ENCODE measurements around the gene WDR88. TPM values are rescaled to one million over a fixed set of nuclear protein-coding genes. Genes with fewer than 3 reads are reported as not detected.

WDR88 gene
- total RNA-seq, 6 experiments from 2014 or later: not detected

DNA sequence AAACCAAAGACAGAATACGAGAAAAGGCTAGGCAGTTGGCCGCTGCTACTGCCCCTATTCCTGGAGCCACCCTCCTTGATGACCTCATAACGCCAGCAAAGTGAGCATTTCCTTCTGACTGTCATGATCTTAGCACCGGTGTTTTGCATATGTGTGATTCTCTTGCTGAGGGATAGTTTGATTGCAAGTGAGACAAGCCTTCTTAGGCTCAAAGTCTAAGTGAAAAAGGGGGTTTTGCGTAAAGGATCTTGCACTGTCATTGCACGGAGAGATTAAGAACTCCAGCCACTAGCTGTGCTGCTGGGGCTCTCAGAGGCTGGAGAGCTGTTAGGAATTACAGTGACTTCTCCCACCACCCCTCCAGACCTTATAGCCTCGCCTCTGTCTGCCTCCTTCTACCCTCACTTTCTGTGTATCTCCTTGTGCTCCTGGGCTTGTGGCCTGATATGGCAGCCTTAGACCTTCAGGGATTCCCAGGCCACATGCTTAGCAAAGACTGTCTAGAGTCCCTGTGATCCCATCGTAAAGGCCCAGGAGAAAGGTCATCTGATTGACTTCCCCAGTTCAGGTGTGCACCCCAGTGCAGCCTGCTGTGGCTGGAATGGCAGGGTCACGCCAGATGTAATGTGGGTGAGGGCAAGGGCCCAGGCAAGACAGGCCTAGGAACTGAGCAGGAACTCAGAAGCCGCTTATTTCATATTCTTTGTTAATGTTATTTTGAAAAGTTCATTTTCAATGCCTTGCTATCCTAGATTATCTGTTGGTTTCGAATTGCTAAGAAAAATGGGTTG, 38.3 kb upstream of the WDR88 start:
- peaks cover 9% of the 10 kb centered on the region for H3K4me1 Mint-ChIP-seq (ENCODE audit: low read depth)
- no peak overlapping the region for H3K4me3 Mint-ChIP-seq
- H3K27me3 Mint-ChIP-seq (ENCODE audit: insufficient read depth): no peaks in the 10 kb centered on the region
- DNase-seq: no peak
- no peaks in the 10 kb centered on the region for H3K9me3 Mint-ChIP-seq
- TF ChIP-seq, protein P1, sequence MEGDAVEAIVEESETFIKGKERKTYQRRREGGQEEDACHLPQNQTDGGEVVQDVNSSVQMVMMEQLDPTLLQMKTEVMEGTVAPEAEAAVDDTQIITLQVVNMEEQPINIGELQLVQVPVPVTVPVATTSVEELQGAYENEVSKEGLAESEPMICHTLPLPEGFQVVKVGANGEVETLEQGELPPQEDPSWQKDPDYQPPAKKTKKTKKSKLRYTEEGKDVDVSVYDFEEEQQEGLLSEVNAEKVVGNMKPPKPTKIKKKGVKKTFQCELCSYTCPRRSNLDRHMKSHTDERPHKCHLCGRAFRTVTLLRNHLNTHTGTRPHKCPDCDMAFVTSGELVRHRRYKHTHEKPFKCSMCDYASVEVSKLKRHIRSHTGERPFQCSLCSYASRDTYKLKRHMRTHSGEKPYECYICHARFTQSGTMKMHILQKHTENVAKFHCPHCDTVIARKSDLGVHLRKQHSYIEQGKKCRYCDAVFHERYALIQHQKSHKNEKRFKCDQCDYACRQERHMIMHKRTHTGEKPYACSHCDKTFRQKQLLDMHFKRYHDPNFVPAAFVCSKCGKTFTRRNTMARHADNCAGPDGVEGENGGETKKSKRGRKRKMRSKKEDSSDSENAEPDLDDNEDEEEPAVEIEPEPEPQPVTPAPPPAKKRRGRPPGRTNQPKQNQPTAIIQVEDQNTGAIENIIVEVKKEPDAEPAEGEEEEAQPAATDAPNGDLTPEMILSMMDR (IDR thresholded peaks at IDR 0.05): no peak
- peaks cover 31% of the 10 kb centered on the region for H3K36me3 Mint-ChIP-seq (ENCODE audit: low read depth)
- H3K27ac Mint-ChIP-seq: no peak overlapping the region

DNA sequence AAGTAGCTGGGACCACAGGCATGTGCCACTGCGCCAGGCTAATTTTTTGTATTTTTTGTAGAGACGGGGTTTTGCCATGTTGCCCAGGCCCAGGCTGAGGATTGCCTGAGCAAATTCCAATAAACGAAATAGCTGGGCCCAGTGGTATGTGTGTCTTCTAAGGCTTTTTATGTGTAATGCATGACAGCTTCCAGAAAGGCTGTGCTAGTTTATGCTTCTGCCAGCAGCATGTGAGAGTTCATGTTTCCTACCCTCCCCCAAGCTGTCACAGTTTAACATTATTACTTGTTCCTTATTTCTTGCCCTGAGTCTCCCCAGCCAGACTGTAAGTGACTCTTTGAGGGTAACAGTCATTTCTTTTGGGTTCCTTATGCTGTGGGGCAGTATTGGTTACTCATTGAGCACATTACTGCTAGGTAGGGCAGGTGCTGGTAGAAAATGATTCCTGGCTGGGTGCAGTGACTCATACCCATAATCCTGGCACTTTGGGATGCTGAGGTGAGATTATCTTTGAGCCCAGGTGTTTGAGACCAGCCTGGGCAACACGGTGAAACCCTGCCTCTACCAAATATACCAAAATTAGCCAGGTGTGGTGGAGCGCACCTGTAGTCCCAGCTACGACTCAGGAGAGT, 37.4 kb upstream of the WDR88 start:
- no peaks in the 10 kb centered on the region for H3K9me3 Mint-ChIP-seq
- peaks cover 25% of the 10 kb centered on the region for H3K36me3 Mint-ChIP-seq (ENCODE audit: low read depth)
- H3K27me3 Mint-ChIP-seq (ENCODE audit: insufficient read depth): no peaks in the 10 kb centered on the region
- no peak overlapping the region for H3K4me3 Mint-ChIP-seq
- H3K4me1 Mint-ChIP-seq (ENCODE audit: low read depth): peaks cover 9% of the 10 kb centered on the region
- DNase-seq: no peak
- H3K27ac Mint-ChIP-seq: no peak overlapping the region
- TF ChIP-seq, protein P1 (IDR thresholded peaks at IDR 0.05): no peak

DNA sequence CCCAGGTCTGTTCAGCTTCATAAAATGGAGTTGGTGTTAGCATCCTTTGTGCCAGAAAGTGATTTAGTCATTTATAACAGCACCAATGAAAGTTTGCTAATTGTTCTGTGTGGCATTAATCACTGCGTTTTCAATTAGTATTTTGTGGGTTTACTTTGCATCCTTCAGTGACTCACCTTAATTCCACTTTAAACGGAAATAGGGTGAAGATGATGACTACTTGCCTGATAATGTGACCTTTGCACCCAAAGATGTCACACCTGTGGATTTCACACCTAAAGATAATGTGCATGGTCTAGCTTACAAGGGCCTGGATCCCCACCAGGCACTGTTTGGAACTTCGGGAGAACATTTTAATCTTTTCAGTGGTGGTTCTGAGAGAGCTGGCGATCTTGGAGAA, 35.9 kb upstream of the WDR88 start:
- Mint-ChIP-seq H3K9me3 (no peaks in the 10 kb centered on the region), H3K4me3 (no peak overlapping the region), H3K4me1 (ENCODE audit: low read depth) (peaks cover 9% of the 10 kb centered on the region), H3K27me3 (ENCODE audit: insufficient read depth) (no peaks in the 10 kb centered on the region), H3K36me3 (ENCODE audit: low read depth) (peaks cover 22% of the 10 kb centered on the region), H3K27ac (no peak overlapping the region)
- DNase-seq: no peak
- TF ChIP-seq, protein P1 (IDR thresholded peaks at IDR 0.05): no peak

DNA sequence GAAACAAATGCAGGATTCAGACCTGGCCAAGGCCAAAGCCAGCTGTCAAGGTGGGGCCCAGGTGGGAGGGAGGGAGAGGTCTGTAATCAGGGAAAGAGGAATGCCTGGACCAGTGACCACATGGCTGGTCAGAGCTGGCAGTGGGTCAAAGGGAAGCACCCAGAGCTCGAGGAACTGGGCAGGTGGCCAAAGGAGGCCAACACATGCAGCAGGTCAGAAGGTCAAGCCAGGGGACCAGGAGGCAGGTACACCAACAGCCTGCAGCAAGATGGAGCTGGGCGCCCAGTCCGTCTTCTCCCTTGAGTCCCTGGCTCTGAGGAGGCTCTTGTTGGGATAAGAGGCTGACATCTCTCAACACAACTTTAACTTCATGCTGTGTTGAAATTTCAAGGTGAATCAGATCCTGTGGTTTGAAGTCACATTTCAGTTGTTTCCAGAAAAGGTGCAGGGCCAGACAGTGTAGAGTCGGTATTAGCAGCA, 33.8 kb upstream of the WDR88 start:
- Mint-ChIP-seq H3K4me3 (no peak overlapping the region), H3K36me3 (ENCODE audit: low read depth) (peaks cover 26% of the 10 kb centered on the region), H3K4me1 (ENCODE audit: low read depth) (peaks cover 9% of the 10 kb centered on the region), H3K27ac (peak overlapping the region; percentile 52), H3K9me3 (no peaks in the 10 kb centered on the region), H3K27me3 (ENCODE audit: insufficient read depth) (no peaks in the 10 kb centered on the region)
- TF ChIP-seq, protein P1 (IDR thresholded peaks at IDR 0.05): no peak
- no peak for DNase-seq

DNA sequence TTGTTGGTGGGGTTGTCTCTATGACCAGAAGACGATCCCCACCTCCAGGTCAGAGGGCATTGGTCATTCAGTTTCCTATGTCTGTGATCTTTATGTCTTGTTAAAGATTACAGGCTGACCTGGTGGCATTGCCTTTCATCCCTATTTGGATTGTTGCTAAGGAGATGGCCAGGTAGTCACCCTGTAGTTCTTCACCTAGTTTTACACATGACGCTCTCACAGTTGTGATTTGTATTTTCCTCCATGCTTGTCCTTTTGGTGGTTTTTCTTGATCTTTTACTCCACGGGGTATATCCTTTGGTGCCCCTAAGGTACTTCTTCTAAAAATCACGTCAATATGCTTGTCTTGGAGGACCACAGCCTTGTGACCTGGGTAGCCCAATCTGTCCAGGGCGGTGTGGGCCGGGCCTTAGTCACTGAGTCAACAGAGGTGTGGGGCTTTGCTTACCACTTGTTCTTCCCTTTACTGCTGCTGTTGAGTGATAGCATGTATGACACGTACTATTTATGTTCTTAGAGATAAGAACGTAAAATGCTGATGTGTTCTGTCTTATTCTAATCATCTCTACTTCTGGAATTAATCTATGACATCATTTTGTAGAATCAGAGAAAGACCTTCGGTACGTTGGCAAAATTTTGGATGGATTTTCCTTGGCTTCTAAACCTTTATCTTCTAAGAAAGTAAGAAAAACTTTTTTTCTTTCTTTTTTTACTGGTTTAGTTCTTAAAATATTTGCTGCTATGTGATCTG, 30.8 kb upstream of the WDR88 start:
- Mint-ChIP-seq H3K36me3 (ENCODE audit: low read depth) (peaks cover 26% of the 10 kb centered on the region), H3K4me1 (ENCODE audit: low read depth) (peaks cover 9% of the 10 kb centered on the region), H3K27ac (no peak overlapping the region), H3K4me3 (no peak overlapping the region), H3K27me3 (ENCODE audit: insufficient read depth) (no peaks in the 10 kb centered on the region), H3K9me3 (no peaks in the 10 kb centered on the region)
- TF ChIP-seq, protein P1 (IDR thresholded peaks at IDR 0.05): no peak
- no peak for DNase-seq

Data from HFFc6 (cell line).